Right lung (tissue), 10 donors: Measurements from ENCODE around the gene LIX1L. TPM values are rescaled to one million over a fixed set of nuclear protein-coding genes. Genes with fewer than 3 reads are reported as not detected.
A peak's percentile ranks its signal among the peaks of the same experiment; 100 is the strongest.

Experiments
- DNase-seq, 2 donors: peaks; one replicate each; pipeline ENCODE4 v3.0.0-alpha.2; 2013
- long read RNA-seq, 8 donors: transcript quantifications; one replicate each; lab custom pipeline, GENCODE V29; 2026
- polyA plus RNA-seq, 5 donors: library from polyadenylated mRNA; unstranded; fragments of 120-200 nt; gene quantifications; one replicate each; pipeline versions ENCODE4 v1.2.1 to v1.2.3, GENCODE V29; 2013; ENCODE audit warnings: inconsistent platforms in 1 of 5, low replicate concordance in 1 of 5; ENCODE audit not compliant: insufficient read length in 5 of 5, insufficient read depth in 1 of 5

The LIX1L gene
- polyA plus RNA-seq, result 10 to 100 TPM; 36.4 to 45.1 (median 43.7) TPM
- long read RNA-seq, donor 1, transcript LIX1L-201 (6 exons, 3,975 nt), result major isoform, 17 of 23 reads
- long read RNA-seq, donor 1, partial matches to known transcripts, result 6 of 23 reads
- long read RNA-seq, donor 1, other reads (novel, unspliced or antisense), result 0 of 23 reads
- long read RNA-seq, donor 2, transcript LIX1L-201 (6 exons, 3,975 nt), result major isoform, 15 of 15 reads
- long read RNA-seq, donor 2, partial matches to known transcripts, result 0 of 15 reads
- long read RNA-seq, donor 2, other reads (novel, unspliced or antisense), result 0 of 15 reads
- long read RNA-seq, donor 3, transcript LIX1L-201 (6 exons, 3,975 nt), result major isoform, 8 of 8 reads
- long read RNA-seq, donor 3, partial matches to known transcripts, result 0 of 8 reads
- long read RNA-seq, donor 3, other reads (novel, unspliced or antisense), result 0 of 8 reads
- long read RNA-seq, donor 4, transcript LIX1L-201 (6 exons, 3,975 nt), result major isoform, 8 of 8 reads
- long read RNA-seq, donor 4, partial matches to known transcripts, result 0 of 8 reads
- long read RNA-seq, donor 4, other reads (novel, unspliced or antisense), result 0 of 8 reads
- long read RNA-seq, donor 5, transcript LIX1L-201 (6 exons, 3,975 nt), result major isoform, 19 of 19 reads
- long read RNA-seq, donor 5, partial matches to known transcripts, result 0 of 19 reads
- long read RNA-seq, donor 5, other reads (novel, unspliced or antisense), result 0 of 19 reads
- long read RNA-seq, donor 6, transcript LIX1L-201 (6 exons, 3,975 nt), result major isoform, 13 of 156 reads
- long read RNA-seq, donor 6, partial matches to known transcripts, result 143 of 156 reads
- long read RNA-seq, donor 6, other reads (novel, unspliced or antisense), result 0 of 156 reads
- long read RNA-seq, donor 7, transcript LIX1L-201 (6 exons, 3,975 nt), result major isoform, 13 of 174 reads
- long read RNA-seq, donor 7, partial matches to known transcripts, result 161 of 174 reads
- long read RNA-seq, donor 7, other reads (novel, unspliced or antisense), result 0 of 174 reads
- long read RNA-seq, donor 8, transcript LIX1L-201 (6 exons, 3,975 nt), result major isoform, 6 of 6 reads
- long read RNA-seq, donor 8, partial matches to known transcripts, result 0 of 6 reads
- long read RNA-seq, donor 8, other reads (novel, unspliced or antisense), result 0 of 6 reads

GRCh38 chr1:145957443-145958319 is at the start of gene LIX1L:
TSS of gene LIX1L (minus strand) at chr1:145958017. CDS start at chr1:145957927, 90 bp downstream.
- peak; percentile 95 to 96 for DNase-seq

GRCh38 chr1:146001709-146002108 is 43.9 kb upstream of the LIX1L start:
- no peak for DNase-seq

- DNase-seq, result no peak
Observed at GRCh38 chr1:145999321-146000024, 41.7 kb upstream of the LIX1L start.

GRCh38 chr1:145997718-145998023 is 39.9 kb upstream of the LIX1L start:
- DNase-seq, result no peak

GRCh38 chr1:145997016-145997717 is 39.4 kb upstream of the LIX1L start:
- no peak for DNase-seq

- DNase-seq, result peak; percentile 98 to 99
Observed at GRCh38 chr1:145996433-145997015, 38.7 kb upstream of the LIX1L start, which contains the start of gene TXNIP. TSS of gene TXNIP (minus strand) at chr1:145996579. CDS start at chr1:145996266, 313 bp downstream.

GRCh38 chr1:145995964-145996432 is 38.2 kb upstream of the LIX1L start:
- DNase-seq, result no peak

GRCh38 chr1:145995148-145995881 is 37.5 kb upstream of the LIX1L start:
- DNase-seq, result no peak

- no peak for DNase-seq
Observed at GRCh38 chr1:145994391-145995120, 36.7 kb upstream of the LIX1L start.

- no peak for DNase-seq
Observed at GRCh38 chr1:145993618-145994390, 36.0 kb upstream of the LIX1L start.

- DNase-seq, result no peak
Observed at GRCh38 chr1:145992958-145993617, 35.3 kb upstream of the LIX1L start.

- no peak for DNase-seq
Observed at GRCh38 chr1:145992502-145992936, 34.7 kb upstream of the LIX1L start.

GRCh38 chr1:145991735-145992412 is 34.1 kb upstream of the LIX1L start:
- no peak for DNase-seq

GRCh38 chr1:145990249-145990855 is 32.5 kb upstream of the LIX1L start:
- DNase-seq, result no peak

GRCh38 chr1:145988773-145989172 is 31.0 kb upstream of the LIX1L start:
- no peak for DNase-seq
